ENCODE data around the gene DNAH17.

Gene DNAH17

DNA sequence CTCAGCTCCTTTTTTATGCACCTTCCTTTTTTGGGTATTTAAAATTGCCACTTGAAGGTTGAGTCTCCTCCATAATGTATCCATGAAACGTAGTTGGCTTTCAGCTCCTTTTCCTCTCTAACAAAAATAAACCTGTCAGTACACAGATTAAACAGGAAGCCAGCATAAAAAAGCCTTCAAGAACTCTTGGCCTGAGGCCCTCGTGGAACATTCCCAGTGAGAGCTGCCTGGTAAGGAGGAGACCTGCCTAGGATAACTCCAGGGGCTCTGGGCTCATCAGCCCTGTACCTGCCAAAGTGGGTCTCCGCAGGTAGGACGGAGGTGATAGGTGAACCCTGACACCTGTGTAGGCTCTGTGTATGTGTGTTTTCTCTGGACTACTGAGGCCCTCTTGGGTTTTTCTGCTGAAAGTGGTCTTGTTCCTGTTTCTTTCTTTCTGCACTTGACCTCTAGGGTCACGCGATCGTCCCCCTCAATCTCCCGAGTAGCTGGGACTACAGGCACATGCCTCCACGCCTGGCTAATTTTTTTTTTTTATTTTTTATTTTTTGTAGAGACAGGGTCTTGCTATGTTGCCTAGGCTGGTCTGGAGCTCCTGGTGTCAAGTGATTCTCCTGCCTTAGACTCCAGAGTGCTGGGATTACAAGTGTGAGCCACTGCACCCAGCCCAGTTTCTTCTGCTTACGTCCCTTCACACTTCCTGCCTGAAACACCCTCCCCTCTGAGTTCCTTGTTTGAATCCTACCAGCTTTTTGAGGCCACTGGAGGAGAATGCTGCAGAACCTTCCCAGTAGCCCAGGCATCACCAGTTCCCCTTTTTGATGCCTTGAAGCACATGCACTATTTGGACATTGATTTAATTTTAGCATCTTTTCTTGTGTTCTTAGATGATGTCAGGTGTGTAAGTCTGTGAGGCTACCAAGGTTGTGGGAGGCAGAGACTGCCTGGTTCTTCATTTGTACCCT, 188.9 kb downstream of the DNAH17 start (continued):
- TF ChIP-seq, protein P1, sequence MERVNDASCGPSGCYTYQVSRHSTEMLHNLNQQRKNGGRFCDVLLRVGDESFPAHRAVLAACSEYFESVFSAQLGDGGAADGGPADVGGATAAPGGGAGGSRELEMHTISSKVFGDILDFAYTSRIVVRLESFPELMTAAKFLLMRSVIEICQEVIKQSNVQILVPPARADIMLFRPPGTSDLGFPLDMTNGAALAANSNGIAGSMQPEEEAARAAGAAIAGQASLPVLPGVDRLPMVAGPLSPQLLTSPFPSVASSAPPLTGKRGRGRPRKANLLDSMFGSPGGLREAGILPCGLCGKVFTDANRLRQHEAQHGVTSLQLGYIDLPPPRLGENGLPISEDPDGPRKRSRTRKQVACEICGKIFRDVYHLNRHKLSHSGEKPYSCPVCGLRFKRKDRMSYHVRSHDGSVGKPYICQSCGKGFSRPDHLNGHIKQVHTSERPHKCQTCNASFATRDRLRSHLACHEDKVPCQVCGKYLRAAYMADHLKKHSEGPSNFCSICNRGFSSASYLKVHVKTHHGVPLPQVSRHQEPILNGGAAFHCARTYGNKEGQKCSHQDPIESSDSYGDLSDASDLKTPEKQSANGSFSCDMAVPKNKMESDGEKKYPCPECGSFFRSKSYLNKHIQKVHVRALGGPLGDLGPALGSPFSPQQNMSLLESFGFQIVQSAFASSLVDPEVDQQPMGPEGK (CRISPR knock-in tag; IDR thresholded peaks at IDR 0.05; ENCODE audit: borderline replicate concordance): no peak
- TF ChIP-seq ZFP30 (CRISPR knock-in tag; IDR thresholded peaks at IDR 0.05): no peak
- TF ChIP-seq, protein P2, sequence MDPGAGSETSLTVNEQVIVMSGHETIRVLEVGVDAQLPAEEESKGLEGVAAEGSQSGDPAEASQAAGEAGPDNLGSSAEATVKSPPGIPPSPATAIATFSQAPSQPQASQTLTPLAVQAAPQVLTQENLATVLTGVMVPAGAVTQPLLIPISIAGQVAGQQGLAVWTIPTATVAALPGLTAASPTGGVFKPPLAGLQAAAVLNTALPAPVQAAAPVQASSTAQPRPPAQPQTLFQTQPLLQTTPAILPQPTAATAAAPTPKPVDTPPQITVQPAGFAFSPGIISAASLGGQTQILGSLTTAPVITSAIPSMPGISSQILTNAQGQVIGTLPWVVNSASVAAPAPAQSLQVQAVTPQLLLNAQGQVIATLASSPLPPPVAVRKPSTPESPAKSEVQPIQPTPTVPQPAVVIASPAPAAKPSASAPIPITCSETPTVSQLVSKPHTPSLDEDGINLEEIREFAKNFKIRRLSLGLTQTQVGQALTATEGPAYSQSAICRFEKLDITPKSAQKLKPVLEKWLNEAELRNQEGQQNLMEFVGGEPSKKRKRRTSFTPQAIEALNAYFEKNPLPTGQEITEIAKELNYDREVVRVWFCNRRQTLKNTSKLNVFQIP (CRISPR knock-in tag; IDR thresholded peaks at IDR 0.05; ENCODE audit: borderline replicate concordance, low read depth): no peak

DNA sequence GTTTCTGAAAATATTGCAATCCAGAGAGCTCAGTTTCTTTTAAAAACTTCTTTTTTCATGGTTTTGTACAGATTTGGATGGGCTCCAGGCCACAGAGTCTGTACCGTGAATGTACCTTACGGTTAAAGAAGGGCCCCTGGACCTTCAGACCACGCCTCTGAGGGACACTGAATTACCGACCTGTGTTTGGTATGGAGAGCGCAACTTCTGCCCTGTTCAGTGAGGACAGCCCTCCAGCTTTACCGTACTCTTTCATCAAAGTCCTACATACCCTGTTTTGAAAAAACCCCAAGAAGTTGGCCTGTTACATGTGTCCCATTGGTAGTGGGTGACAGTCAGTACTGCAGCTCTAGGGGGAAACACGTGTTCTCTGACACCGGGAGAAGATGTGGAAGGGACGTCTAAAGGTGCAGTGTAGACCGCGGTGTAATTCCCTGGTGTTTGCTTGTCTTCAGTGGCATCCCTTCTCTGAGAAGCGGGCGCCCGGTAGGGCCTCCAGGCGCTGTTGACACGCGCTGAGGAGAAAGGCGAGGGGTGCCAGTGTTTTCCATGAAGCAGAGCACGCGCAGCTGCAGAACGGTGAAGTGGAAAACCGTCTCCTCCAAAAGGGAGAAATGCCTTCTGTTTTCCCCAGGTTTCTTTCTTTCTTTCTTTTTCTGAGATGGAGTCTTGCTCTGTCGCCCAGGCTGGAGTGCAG, 192.6 kb downstream of the DNAH17 start:
- no peak; the same call in 2 of the 3 replicates for ATAC-seq
- no peak for TF ChIP-seq ISL1 (CRISPR knock-in tag; IDR thresholded peaks at IDR 0.05)
- no peak for TF ChIP-seq ZNF565 (CRISPR knock-in tag; conservative IDR thresholded peaks at IDR 0.05; ENCODE audit: low read depth)
- TF ChIP-seq, protein P3, sequence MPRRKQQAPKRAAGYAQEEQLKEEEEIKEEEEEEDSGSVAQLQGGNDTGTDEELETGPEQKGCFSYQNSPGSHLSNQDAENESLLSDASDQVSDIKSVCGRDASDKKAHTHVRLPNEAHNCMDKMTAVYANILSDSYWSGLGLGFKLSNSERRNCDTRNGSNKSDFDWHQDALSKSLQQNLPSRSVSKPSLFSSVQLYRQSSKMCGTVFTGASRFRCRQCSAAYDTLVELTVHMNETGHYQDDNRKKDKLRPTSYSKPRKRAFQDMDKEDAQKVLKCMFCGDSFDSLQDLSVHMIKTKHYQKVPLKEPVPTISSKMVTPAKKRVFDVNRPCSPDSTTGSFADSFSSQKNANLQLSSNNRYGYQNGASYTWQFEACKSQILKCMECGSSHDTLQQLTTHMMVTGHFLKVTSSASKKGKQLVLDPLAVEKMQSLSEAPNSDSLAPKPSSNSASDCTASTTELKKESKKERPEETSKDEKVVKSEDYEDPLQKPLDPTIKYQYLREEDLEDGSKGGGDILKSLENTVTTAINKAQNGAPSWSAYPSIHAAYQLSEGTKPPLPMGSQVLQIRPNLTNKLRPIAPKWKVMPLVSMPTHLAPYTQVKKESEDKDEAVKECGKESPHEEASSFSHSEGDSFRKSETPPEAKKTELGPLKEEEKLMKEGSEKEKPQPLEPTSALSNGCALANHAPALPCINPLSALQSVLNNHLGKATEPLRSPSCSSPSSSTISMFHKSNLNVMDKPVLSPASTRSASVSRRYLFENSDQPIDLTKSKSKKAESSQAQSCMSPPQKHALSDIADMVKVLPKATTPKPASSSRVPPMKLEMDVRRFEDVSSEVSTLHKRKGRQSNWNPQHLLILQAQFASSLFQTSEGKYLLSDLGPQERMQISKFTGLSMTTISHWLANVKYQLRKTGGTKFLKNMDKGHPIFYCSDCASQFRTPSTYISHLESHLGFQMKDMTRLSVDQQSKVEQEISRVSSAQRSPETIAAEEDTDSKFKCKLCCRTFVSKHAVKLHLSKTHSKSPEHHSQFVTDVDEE (CRISPR knock-in tag; IDR thresholded peaks at IDR 0.05): no peak
- no peak for TF ChIP-seq CSDC2 (CRISPR knock-in tag; IDR thresholded peaks at IDR 0.05)
- TF ChIP-seq TCF4 (CRISPR knock-in tag; IDR thresholded peaks at IDR 0.05; ENCODE audit: borderline replicate concordance): no peak
- TF ChIP-seq ZNF8 (CRISPR knock-in tag; IDR thresholded peaks at IDR 0.05): no peak
- TF ChIP-seq GLIS3 (CRISPR knock-in tag; IDR thresholded peaks at IDR 0.05): no peak
- TF ChIP-seq BACH2 (CRISPR knock-in tag; IDR thresholded peaks at IDR 0.05; ENCODE audit: borderline replicate concordance): no peak
- TF ChIP-seq, protein P4, sequence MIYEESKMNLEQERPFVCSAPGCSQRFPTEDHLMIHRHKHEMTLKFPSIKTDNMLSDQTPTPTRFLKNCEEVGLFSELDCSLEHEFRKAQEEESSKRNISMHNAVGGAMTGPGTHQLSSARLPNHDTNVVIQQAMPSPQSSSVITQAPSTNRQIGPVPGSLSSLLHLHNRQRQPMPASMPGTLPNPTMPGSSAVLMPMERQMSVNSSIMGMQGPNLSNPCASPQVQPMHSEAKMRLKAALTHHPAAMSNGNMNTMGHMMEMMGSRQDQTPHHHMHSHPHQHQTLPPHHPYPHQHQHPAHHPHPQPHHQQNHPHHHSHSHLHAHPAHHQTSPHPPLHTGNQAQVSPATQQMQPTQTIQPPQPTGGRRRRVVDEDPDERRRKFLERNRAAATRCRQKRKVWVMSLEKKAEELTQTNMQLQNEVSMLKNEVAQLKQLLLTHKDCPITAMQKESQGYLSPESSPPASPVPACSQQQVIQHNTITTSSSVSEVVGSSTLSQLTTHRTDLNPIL (CRISPR knock-in tag; IDR thresholded peaks at IDR 0.05; ENCODE audit: low read depth): no peak
- TF ChIP-seq, protein P2 (CRISPR knock-in tag; IDR thresholded peaks at IDR 0.05; ENCODE audit: borderline replicate concordance, low read depth): no peak
- no peak for TF ChIP-seq TOX (CRISPR knock-in tag; IDR thresholded peaks at IDR 0.05; ENCODE audit: borderline replicate concordance)
- no peak for TF ChIP-seq PPARA (CRISPR knock-in tag; IDR thresholded peaks at IDR 0.05; ENCODE audit: borderline replicate concordance)
- no peak for TF ChIP-seq ESRRG (CRISPR knock-in tag; IDR thresholded peaks at IDR 0.05)
- TF ChIP-seq SNAI2 (CRISPR knock-in tag; IDR thresholded peaks at IDR 0.05): no peak
- TF ChIP-seq, protein P1 (CRISPR knock-in tag; IDR thresholded peaks at IDR 0.05; ENCODE audit: borderline replicate concordance): no peak
- no peak for TF ChIP-seq ZNF70 (CRISPR knock-in tag; IDR thresholded peaks at IDR 0.05)
- no peak for TF ChIP-seq ARNTL (CRISPR knock-in tag; IDR thresholded peaks at IDR 0.05; ENCODE audit: borderline replicate concordance, low read depth)
- TF ChIP-seq OSR1 (CRISPR knock-in tag; IDR thresholded peaks at IDR 0.05): no peak

All from SK-N-SH treated with all-trans-retinoic acid at 6 μM for 48 hours (cell line).